Limb (tissue), 2 donors: ENCODE measurements around the gene PYGB.

Experiments
- DNase-seq, 2 donors: peaks; one replicate each; pipeline ENCODE4 v3.0.0-alpha.2; 2016; ENCODE audit errors: extremely low spot score in 2 of 2

Gene PYGB

DNA sequence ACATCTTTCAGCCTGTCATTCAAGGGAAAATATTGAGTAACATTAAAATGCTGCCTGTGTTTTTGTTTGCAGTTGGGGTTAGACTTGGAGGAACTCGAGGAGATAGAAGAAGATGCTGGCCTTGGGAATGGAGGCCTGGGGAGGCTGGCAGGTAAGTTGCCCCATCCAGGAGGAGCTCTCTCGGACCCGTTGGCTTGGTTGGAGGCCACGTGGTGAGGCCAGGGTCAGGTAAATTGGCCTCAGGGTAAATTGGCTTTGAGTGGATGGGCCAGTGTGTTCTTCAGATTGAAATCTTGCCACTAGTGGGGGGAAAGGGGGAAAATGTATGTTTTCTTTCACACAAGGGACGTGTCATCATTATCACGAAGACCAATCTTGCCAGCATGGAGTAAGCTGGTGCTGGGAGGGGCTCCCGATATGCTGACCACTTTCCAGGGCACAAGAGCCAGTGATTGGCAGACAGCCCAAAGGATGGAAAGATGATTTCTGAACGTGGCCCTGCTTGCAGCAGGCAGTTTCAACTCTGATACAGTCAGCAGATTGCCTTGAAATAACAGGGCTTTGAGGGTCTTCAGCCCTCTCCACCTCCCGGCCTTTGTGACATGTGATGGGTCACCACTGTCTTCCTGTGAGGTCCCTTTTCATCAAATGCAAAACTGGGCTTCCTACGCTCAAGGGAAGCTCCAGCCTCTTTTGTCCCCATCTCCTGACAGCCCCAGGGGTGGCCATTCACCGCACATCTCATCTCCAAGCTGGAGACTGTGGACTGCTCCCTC, 21.4 kb downstream of the PYGB start:
- peak in 1 of 2 donors; percentile 12 for DNase-seq

DNA sequence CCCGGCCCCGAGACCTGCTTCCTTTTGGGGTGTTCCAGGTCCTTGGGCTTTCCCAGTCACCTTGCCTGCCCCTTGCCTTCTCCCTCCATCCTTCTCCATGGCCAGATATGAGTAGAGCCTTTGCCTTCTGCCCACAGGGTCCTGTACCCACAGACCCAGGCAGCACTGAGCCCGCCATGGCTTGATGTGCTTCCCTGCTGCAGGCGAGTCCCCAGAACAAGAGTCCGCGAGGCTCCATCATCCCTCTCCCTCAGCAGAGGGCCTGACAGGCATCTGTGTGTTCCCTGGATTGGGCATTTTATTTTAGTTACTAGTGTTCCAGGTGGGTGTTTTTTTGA, 21.9 kb downstream of the PYGB start:
- DNase-seq, result peak in 1 of 2 donors; percentile 14

DNA sequence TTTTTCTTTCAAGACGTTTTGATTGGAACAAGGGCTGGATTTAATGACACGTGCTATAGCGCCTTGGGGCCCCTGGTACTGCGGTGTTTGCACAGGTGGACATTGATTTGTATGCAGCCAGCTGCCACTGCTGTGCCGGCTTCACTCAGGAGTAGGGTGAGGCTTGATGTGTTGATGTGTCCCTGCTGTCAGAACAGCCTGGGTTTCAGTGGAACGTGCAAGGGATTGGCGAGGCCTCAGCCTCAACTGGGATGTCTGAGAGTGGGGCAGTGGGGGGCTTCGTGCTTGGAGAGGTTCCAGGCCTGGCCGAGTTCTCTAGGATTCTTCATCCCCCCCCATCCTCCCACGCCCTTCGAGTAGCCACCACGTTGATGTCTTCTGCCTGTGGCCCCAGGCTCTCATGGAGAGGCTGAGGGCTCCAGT, 23.0 kb downstream of the PYGB start:
- DNase-seq, result peak in 1 of 2 donors; percentile 21

DNA sequence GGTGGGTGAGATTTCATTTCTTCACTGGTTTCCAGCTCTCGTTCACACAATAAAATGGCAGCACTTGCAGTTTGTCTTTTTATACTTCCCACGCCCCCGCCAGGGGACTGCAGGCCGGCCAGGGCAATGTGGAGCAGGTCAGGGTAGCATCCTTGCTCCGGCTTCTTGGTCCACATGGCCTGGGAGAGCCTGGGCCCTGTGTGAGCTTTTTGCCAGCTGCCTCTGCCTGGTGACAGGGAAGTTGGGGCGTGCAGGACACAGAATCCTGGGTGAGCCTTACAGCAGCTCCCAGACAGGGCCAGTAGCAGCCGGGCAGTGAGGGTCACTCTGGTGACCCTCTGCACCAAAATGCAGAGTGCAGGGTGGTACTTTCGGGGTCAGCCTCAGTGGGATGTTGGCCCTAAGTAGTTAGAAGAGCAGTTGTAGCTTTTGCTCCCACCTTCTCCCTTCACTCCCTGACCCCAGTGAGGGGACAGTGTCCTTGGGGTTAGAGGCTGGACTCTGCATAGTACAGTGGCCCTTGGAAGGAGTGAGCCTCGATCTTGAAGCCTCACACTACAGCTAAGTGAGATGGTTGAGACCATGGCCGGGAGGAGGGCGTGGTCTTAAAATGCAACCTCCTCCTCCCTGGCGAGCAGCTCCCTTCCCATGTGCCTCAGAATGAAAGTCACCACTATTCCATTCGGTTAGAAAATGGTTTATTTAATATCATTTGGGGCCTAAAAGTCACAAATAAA, 23.8 kb downstream of the PYGB start:
- peak in 1 of 2 donors; percentile 14 for DNase-seq

DNA sequence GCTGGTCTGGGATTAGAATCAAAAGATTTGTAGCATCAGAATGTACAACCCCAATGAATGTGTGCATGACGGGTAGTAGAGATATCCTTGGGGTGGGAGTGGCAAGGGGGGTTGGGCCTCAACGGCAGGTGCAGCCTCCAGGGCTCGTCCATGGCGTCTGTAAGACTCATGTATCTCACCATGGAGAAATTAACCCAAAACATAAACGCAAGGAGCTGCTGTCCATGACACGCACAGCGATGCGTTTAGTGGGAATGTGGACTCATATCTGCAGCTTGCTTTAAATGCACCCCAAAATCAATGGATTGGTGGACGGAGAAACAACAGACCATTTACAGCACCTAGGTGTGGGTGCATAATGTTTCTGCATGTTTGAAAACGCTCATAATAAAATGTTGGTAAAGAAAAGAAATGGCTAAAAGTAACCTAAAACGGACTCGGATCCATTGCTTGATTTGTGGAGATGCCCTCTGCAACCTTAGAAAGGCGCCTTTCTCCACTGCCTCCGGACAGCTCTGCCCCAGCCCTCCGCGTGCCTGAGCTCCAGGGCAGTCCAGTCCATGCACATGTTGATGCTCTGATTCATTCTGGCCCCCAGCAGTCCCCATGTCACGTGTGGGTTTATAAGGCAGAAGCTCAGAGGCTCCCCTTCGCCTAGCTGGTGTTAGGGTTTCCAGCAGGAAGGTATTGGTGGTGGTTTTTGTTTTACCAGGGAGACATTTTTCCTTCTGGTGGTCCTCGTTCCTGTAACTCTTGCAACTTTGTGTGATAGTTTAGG, 24.5 kb downstream of the PYGB start:
- peak in 1 of 2 donors; percentile 10 for DNase-seq

DNA sequence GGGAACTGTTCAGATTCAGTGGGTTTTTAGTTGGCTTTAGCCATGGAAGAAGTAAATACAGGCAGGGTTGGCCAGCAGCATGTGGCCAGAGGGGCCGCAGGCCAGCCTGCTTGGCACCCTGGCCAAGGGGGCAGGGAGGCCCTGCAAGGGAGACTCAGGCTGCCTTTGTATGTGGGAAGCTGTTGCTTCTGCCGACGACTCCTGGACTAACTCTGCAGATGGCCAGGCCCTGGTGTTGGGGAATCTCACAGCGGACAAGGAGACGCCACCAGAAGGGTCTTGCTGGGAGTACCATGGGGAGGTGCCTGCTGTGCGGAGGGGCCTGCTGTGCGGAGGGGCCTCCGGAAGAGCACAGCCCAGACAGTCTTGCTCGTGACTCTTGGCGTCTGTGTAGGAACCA, 25.2 kb downstream of the PYGB start:
- peak in 1 of 2 donors; percentile 15 for DNase-seq

DNA sequence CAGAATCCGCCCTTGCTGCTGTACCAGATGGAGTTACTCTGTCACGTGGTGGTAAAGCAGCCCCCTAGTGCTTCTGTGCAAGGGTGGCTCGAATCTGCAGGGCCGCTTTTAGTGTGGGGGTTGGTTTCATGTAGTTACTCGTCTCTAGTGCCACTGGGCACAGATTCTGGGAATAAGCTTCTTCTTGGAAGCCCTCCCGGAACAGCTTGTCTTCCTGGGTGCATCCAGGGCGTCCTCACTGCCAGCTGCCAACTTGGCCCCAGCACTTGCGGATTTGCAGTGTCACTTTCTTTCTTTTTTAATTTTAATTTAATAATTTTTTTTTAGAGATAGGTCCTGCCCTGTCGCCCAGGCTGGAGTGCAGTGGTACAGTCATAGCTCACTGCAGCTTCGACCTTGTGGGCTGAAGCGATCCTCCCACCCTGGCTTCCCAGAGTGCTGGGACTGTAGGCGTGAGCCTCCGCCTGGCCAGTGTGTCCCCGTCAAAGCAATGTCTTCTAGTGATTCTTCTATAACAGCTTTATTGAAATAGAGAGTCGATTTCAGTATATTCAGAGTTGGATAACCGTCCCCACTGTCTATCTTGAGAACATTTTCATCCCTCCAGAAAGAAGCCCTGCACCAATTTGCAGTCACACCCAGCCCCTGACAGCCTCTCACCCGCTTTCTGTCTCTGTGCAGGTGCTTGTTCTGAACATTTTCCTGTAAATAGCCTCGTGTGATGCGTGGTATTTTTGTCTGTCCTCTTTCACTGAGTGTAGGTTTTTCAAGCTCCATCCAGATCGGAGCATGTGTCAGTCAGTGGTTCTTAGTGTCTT, 25.9 kb downstream of the PYGB start:
- peak in 1 of 2 donors; percentile 13 for DNase-seq

DNA sequence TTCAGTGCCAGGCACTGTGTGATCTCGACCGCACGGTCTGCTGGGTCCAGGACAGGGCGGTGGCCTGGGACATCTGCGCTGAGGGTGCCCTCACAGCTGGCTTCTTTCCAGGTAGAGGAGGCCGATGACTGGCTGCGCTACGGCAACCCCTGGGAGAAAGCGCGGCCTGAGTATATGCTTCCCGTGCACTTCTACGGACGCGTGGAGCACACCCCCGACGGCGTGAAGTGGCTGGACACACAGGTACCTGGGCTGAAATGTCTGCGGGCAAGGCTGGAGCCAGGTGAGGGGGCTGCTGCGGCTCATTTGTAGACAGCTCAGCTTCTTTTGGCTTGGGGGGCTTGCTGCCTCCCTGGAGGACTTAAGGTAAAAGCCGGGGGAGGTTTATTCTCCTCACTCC, 26.6 kb downstream of the PYGB start:
- peak in 1 of 2 donors; percentile 4 for DNase-seq

DNA sequence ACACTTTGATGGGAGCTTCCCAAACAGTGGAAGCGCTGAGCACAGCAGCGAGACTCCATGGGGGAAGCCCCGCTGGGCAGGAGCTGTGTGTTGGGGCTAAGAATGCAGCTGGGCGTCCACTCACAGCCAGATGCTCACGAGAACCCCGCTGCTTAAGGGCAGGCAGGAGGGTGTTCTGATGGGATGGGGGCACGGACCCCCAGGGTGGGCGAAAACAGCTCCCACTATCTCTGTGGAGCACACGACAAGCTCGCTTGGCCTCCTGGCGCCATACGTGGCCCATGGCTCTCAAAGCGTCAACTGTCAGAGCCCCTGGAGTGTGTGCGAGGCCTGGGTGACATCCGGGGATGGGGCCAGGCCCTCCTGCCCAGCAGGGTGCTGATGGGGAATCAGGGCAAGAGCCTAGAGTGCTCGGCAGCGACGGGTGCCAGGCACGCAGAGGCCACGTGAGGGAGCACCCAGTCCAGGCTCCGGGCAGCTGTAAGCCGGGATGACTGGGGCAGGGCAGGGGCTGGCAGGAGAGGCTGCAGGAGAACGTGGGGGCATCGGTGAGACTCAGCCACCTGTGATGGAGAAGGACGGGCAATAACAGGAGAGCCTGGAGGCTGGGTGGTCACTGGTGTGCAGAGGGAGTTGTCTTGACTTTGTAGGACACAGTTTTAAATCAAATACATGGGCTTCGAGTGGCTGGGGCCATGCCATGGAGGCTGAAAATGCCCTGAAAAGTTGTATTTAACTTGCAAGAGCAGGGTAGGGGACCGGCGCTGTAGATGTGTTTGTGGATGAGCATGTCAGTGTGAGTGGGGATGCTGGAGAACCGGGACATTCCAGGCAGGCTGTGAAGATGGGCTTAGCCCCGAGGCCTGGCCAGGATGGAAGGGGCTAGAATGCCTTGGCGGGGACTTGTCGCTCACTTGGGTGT, 27.3 kb downstream of the PYGB start:
- peak in 1 of 2 donors; percentile 24 for DNase-seq

DNA sequence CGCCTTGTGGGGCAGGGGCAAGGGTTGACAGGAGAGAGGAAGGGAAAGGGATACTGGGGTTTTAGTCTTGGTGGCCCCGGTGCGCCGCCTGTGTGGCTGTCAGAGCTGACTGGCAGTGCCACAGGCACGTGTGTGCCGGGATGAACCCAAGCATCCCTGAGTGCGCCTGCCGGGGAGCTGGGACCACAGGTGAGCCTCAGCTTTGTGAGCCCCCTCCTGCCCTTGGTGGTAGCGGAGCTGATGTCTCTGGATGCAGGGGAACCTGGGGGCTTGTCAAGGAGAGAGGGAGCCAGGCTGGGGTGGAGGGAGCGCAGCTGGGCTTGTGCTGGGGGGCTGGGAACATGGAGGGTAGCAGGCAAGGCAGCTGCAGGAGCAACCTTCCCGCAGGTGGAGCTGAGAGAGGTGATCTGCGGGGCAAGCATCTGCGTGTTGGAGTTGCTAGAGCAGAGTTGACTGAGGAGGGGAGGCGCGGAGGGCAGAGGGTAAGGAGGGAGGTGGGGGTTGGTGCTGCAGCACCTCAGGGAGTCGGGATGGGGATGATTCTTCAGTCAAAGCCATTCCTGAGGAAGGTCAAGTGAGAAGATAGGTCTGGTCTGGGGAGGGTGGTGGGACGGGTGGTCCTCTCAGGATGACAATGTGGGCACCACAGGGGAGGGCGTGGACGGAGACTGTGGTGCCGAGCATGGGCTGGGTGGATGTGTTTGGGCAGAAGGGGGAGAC, 28.1 kb downstream of the PYGB start:
- peak in 1 of 2 donors; percentile 21 for DNase-seq

DNA sequence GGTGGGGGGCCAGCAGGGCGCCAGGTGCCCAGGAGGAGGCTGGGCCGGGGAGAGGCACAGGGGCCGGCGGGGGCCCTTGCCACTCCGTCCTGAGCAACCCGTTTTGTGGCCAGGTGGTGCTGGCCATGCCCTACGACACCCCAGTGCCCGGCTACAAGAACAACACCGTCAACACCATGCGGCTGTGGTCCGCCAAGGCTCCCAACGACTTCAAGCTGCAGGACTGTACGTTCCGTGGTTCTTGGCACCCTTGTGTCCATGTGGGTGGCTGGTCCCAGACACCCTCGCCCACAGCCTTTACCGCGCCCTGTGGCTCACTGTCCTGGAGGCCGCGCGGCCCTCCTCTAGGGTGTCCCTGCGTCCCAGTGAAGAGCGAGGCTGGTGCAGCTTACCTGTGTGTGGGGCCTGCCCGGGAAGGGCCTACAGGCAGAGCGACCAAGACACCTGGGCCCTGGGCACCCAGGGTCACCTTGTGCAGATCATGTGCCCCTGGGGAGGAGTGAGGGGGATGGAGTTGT, 28.7 kb downstream of the PYGB start:
- DNase-seq, result peak in 1 of 2 donors; percentile 24

DNA sequence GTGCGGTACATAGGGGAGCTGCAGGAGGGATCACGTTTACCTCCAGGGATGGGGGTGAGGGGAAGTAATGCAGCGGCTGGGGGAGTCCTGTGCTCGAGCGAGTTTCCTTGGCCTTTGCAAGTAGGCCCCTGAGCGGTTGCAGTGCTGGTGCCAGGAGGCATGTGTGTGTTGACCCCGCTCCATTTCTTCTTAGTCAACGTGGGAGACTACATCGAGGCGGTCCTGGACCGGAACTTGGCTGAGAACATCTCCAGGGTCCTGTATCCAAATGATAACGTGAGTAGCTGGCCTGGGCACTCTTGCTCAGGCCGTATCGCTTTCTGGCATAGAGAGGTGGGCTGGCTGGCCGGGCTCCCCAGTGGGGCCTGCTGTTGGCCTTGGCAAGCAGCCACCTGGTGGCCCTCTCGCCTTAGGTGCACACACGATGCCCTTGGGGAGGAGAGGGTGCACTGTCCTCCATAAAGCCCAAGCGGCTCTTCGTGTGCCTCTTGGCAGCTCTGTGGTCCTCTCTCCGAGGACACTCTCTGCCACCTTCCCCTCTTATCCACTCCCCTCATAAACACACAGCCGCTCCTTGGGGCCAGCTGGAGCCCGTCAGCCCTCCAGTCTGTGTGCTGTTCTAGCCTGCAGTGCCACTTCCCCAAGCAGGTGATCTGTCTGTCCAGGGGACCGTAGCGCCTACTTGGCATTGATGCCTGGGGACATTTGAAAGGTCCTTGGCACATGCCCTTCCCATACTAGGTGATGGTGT, 29.3 kb downstream of the PYGB start:
- peak in 1 of 2 donors; percentile 18 for DNase-seq

DNA sequence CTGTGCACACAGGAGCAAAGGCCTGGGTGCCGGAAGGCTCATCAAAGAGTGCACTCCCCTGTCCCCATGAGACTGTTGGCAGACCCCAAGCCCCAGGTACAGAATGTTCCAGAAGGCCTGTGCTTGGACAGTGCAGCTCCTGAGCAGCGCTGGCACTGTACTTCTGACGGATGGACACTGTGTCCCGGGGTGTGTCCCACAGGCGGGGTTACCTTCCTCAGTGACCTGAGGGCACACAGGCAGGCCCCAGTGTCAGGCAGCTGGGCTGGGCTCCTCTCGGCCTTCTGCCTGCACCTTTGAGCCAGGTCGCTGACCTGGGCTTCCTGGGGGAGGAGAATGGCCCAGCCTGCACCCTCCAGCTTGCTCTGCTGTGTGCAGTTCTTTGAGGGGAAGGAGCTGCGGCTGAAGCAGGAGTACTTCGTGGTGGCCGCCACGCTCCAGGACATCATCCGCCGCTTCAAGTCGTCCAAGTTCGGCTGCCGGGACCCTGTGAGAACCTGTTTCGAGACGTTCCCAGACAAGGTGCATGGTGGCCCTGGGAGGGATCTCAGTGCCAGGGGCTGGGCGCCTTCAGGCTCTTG, 30.1 kb downstream of the PYGB start:
- DNase-seq, result peak in 1 of 2 donors; percentile 23

DNA sequence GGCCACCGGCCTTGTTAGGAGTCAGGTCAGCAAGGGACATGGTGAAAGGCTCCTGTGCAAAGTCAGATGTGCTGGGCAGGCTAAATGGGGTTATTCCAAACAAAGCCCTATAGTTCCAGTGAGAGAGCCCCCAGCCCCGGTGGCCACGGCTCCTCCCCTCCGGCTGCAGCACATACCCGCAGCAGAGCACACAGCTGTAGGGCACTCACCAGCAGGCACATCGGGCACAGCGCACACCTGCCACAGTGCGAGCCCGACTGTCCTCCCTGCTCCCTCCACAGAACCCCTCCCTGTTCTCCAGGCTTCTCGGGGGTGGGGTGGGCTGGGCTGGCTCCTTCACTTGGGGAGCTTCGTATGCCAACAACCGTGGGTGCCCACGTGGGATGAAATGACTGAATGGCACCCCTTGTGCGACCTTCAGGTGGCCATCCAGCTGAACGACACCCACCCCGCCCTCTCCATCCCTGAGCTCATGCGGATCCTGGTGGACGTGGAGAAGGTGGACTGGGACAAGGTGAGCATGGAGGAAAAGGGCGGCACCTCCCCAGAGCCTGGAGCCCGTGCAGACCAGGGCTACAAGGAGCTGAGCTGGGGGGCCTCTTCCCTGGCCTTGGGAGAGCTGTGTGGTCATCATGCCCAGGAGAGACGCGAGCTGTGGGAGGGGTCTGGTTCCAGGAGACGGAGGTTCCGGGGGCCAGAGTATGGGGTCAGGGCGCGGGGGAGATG, 30.9 kb downstream of the PYGB start:
- DNase-seq, result peak in 1 of 2 donors; percentile 21

DNA sequence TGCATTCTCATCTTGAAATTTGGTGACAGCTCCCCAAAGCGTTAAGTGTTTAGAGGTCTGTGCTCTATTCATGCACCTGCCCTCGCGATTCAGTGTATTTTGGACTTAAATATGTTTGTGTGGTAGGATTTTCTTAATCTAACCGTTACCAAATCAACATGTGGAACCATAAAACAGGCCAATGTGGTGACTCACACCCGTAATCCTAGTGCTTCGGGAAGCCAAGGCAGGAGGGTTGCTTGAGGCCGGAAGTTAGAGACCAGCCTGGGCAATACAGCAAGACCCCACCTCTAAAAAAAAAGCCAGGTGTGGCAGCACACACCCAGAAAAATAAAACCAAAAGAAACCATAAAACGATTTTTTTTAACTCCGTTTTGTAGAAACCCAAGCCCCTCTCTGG, 31.5 kb downstream of the PYGB start:
- DNase-seq, result no peak

DNA sequence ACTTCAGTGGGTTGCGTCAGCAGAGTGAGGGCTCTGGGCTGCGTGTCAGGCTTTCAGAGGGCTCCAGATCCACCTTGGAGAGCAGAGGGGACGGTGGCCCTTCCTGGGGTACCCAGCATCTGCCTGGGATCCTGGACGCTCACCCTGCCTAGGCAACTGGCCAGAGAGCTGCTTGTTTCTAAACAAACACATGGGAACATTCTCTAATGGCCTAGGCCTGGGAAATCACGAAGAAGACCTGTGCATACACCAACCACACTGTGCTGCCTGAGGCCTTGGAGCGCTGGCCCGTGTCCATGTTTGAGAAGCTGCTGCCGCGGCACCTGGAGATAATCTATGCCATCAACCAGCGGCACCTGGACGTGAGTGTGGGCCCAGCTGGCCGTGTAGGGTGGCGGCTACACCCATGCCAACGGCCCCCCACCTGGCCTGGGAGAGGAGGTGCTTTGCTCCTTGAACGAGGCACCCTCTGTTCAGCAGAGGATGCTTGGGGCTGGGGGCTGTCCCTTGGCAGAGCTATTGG, 32.2 kb downstream of the PYGB start:
- DNase-seq, result peak in 1 of 2 donors; percentile 21
